WERI-Rb-1 (cell line): ENCODE results near the gene PLA2G4A.

ENCODE experiments used
- DNase-seq: peaks from one replicate; pipeline ENCODE4 v3.0.0-alpha.2; 2020
- H3K27ac ChIP-seq: fragments of 250-450 bp; sonication (Bioruptor Pico); 2 replicates; pipeline ENCODE4 v1.5.1; 2020; ENCODE audit warnings: mild to moderate bottlenecking, moderate library complexity
- H3K27me3 ChIP-seq: fragments of 250-450 bp; sonication (Bioruptor Pico); 2 replicates; pipeline ENCODE4 v1.5.1; 2021; ENCODE audit warnings: mild to moderate bottlenecking, low read depth, moderate library complexity; ENCODE audit not compliant: insufficient read depth, severe bottlenecking
- H3K36me3 ChIP-seq: fragments of 250-450 bp; sonication (Bioruptor Pico); 2 replicates; pipeline ENCODE4 v1.5.1; 2020; ENCODE audit warnings: mild to moderate bottlenecking, moderate library complexity
- H3K4me3 ChIP-seq: 2 replicates; pipeline ENCODE4 v1.5.1; 2011; ENCODE audit warnings: low read depth, mild to moderate bottlenecking, control low read depth, low read length
- H3K9me3 ChIP-seq: fragments of 250-450 bp; sonication (Bioruptor Pico); 2 replicates; pipeline ENCODE4 v1.5.1; 2021; ENCODE audit warnings: mild to moderate bottlenecking, moderate library complexity; ENCODE audit not compliant: severe bottlenecking
- CTCF ChIP-seq: IDR thresholded peaks from 2 replicates; pipeline ENCODE4 v1.5.1; 2011; ENCODE audit warnings: low read depth, mild to moderate bottlenecking, control low read depth, inconsistent platforms, low read length

The PLA2G4A gene

GRCh38 chr1:186869526-186870228 lies 40.9 kb downstream of the PLA2G4A start:
- no peak overlapping the region for H3K4me3 ChIP-seq
- TF ChIP-seq CTCF = no peak
- no peaks in the 10 kb centered on the region for H3K27me3 ChIP-seq
- H3K27ac ChIP-seq = no peak overlapping the region
- no peaks in the 10 kb centered on the region for H3K9me3 ChIP-seq
- H3K36me3 ChIP-seq = no peaks in the 10 kb centered on the region
- DNase-seq = no peak

GRCh38 chr1:186871784-186872183 lies 43.0 kb downstream of the PLA2G4A start:
- no peak for DNase-seq
- Histone ChIP-seq H3K36me3 (no peaks in the 10 kb centered on the region), H3K27me3 (no peaks in the 10 kb centered on the region), H3K9me3 (no peaks in the 10 kb centered on the region), H3K27ac (no peak overlapping the region), H3K4me3 (no peak overlapping the region)
- TF ChIP-seq CTCF = no peak

GRCh38 chr1:186872291-186872690 lies 43.5 kb downstream of the PLA2G4A start:
- no peak for DNase-seq
- TF ChIP-seq CTCF = no peak
- no peak overlapping the region for H3K27ac ChIP-seq

DNA sequence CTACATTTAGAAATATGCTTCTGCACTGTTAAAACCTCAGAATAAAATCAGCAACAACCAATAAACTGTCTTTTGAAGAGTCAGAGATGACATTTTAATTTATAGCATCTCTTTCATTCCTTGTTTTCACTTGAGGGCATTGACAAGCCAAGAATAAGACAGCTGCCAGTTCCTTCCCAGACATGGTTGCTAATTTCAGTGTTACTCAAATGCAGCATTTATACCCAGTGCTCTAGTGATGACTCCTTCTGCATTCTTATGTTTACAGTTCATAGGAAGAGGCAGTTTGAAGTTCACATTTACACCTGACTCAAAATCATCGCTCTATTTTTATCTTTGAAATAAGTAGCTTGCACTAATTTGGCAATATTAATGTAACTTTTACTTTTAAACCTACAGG lies 44.9 kb downstream of the PLA2G4A start:
- Histone ChIP-seq H3K27me3 (no peaks in the 10 kb centered on the region), H3K27ac (no peak overlapping the region), H3K9me3 (no peaks in the 10 kb centered on the region), H3K4me3 (no peak overlapping the region), H3K36me3 (no peaks in the 10 kb centered on the region)
- no peak for TF ChIP-seq CTCF
- no peak for DNase-seq

More at GRCh38 chr1:186872291-186872690, 43.5 kb downstream of the PLA2G4A start:
- H3K9me3 ChIP-seq = no peaks in the 10 kb centered on the region
- H3K27me3 ChIP-seq = no peaks in the 10 kb centered on the region
- no peaks in the 10 kb centered on the region for H3K36me3 ChIP-seq
- H3K4me3 ChIP-seq = no peak overlapping the region

DNA sequence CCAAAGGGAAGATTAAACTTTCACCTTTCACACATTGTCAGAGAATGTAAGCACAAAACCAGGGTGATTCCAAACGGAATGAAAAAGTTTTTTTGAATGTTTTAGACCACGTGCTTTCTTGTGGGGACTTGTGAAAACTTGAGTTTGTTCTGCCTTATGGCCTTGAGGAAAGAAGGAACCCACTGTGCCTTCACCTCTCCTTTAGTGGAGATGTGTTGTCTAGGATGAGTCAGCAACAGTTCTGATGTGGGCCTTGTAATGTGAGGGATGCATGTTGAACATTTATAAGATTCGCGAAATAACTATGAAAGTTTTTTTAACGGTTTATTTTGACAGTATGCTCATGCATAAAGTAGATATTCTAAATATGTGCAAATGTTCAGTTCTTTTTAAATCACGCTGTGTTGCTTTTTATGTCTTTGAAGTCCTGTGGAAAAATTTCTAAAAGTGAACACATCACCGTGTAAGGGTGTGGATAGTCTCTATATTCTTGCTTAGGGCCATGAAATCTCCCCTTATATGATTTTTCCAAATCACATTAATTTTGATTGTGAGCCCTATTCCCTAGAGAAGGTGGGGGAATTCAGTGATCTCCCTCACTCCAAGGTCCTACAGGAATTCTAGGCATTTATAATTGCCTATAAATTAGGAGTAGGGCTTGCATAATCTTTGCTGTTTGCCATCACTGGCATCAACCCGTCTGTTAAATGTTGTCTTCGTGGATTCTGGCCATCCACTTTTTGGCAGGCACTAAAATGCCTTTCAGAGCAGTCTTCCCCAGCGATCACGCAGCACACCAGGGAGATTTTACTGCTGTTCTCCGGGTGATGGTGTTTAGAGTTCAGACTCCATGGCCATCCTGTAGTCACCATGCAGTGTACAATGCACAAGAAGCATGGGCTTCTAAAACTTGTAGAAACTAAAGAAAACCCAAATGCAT lies 47.4 kb downstream of the PLA2G4A start:
- Histone ChIP-seq H3K4me3 (no peak overlapping the region), H3K36me3 (no peaks in the 10 kb centered on the region), H3K27me3 (no peaks in the 10 kb centered on the region), H3K9me3 (no peaks in the 10 kb centered on the region), H3K27ac (no peak overlapping the region)
- no peak for DNase-seq
- TF ChIP-seq CTCF = no peak
